Liver (tissue), 9 donors: ENCODE results near the gene BACH2. TPM values are rescaled to one million over a fixed set of nuclear protein-coding genes. Genes with fewer than 3 reads are reported as not detected.

Source experiments
- DNase-seq: peaks from one replicate; pipeline ENCODE4 v3.0.0-alpha.2; 2017; ENCODE audit warnings: low spot score
- H3K27ac ChIP-seq, 2 donors: one replicate each; pipeline ENCODE4 v1.7.0; 2013; ENCODE audit warnings: inconsistent platforms in 2 of 2, low read length in 2 of 2, control low read depth in 1 of 2, low read depth in 1 of 2, mild to moderate bottlenecking in 1 of 2
- H3K27me3 ChIP-seq, 4 donors: one replicate each; pipeline versions ENCODE4 v1.6.1 to v1.7.0; 2013; ENCODE audit warnings: low read length in 3 of 4, inconsistent platforms in 1 of 4, mild to moderate bottlenecking in 1 of 4, moderate library complexity in 1 of 4; ENCODE audit not compliant: control insufficient read depth in 4 of 4, insufficient read depth in 4 of 4
- H3K36me3 ChIP-seq, 4 donors: one replicate each; pipeline versions ENCODE4 v1.6.1 to v1.7.0; 2013; ENCODE audit warnings: low read length in 3 of 4, mild to moderate bottlenecking in 3 of 4, low read depth in 1 of 4, moderate library complexity in 1 of 4; ENCODE audit not compliant: control insufficient read depth in 4 of 4, insufficient read depth in 3 of 4
- H3K4me1 ChIP-seq, 4 donors: one replicate each; pipeline versions ENCODE4 v1.6.1 to v1.7.0; 2013; ENCODE audit warnings: low read length in 3 of 4, mild to moderate bottlenecking in 3 of 4, moderate library complexity in 1 of 4; ENCODE audit not compliant: control insufficient read depth in 4 of 4, insufficient read depth in 4 of 4
- H3K4me3 ChIP-seq, 3 donors: one replicate each; pipeline versions ENCODE4 v1.6.1 to v1.7.0; 2013; ENCODE audit warnings: low read length in 3 of 3, control low read depth in 1 of 3, low read depth in 1 of 3, mild to moderate bottlenecking in 1 of 3
- H3K9ac ChIP-seq, 2 donors: one replicate each; pipeline ENCODE4 v1.7.0; 2013; ENCODE audit warnings: low read length in 2 of 2, mild to moderate bottlenecking in 2 of 2, moderate library complexity in 2 of 2, control low read depth in 1 of 2, low read depth in 1 of 2
- H3K9me3 ChIP-seq, 4 donors: one replicate each; pipeline versions ENCODE4 v1.6.1 to v1.7.0; 2013; ENCODE audit warnings: low read length in 3 of 4; ENCODE audit not compliant: control insufficient read depth in 4 of 4
- ATF3 ChIP-seq: IDR thresholded peaks from 2 replicates; pipeline ENCODE4 v1.6.1; 2016; ENCODE audit warnings: antibody characterized with exemption
- EGR1 ChIP-seq, 2 donors: IDR thresholded peaks; 2 replicates each; pipeline ENCODE4 v1.6.1; 2016 to 2018; ENCODE audit warnings: antibody characterized with exemption in 2 of 2, low read depth in 2 of 2
- FOXA2 ChIP-seq: IDR thresholded peaks from 2 replicates; pipeline ENCODE4 v1.6.1; 2016; ENCODE audit warnings: antibody characterized with exemption
- GABPA ChIP-seq, 2 donors: IDR thresholded peaks in 1 of 2; conservative IDR thresholded peaks in 1 of 2; 2 replicates each; pipeline ENCODE4 v1.6.1; 2016; ENCODE audit warnings: antibody characterized with exemption in 2 of 2, mild to moderate bottlenecking in 1 of 2, moderate library complexity in 1 of 2
- HNF4A ChIP-seq, 2 donors: conservative IDR thresholded peaks; 2 replicates each; pipeline ENCODE4 v1.6.1; 2016; ENCODE audit warnings: antibody characterized with exemption in 2 of 2, mild to moderate bottlenecking in 2 of 2
- JUND ChIP-seq, 2 donors: IDR thresholded peaks; 2 replicates each; pipeline ENCODE4 v1.6.1; 2016; ENCODE audit warnings: antibody characterized with exemption in 2 of 2
- NR2F2 ChIP-seq: IDR thresholded peaks from 2 replicates; pipeline ENCODE4 v1.6.1; 2016; ENCODE audit warnings: antibody characterized with exemption
- RAD21 ChIP-seq, 2 donors: IDR thresholded peaks; 2 replicates each; pipeline ENCODE4 v1.6.1; 2016; ENCODE audit warnings: antibody characterized with exemption in 2 of 2, mild to moderate bottlenecking in 2 of 2
- REST ChIP-seq: IDR thresholded peaks from 2 replicates; pipeline ENCODE4 v1.6.1; 2016; ENCODE audit warnings: antibody characterized with exemption, mild to moderate bottlenecking
- RXRA ChIP-seq, 2 donors: IDR thresholded peaks; 2 replicates each; pipeline ENCODE4 v1.6.1; 2017 to 2018; ENCODE audit warnings: antibody characterized with exemption in 2 of 2, mild to moderate bottlenecking in 1 of 2
- SP1 ChIP-seq: IDR thresholded peaks from 2 replicates; pipeline ENCODE4 v1.6.1; 2018; ENCODE audit warnings: antibody characterized with exemption, mild to moderate bottlenecking
- TAF1 ChIP-seq: conservative IDR thresholded peaks from 2 replicates; pipeline ENCODE4 v1.6.1; 2016; ENCODE audit warnings: antibody characterized with exemption, mild to moderate bottlenecking
- YY1 ChIP-seq: IDR thresholded peaks from 2 replicates; pipeline ENCODE4 v1.6.1; 2016; ENCODE audit warnings: antibody characterized with exemption, mild to moderate bottlenecking
- WGBS: extraction: QIAGEN DNeasy Blood & Tissue Kit; methylation state at CpG from one replicate; pipeline ENCODE4 v1.1.7; 2013; 5-methylcytosine and 5-hydroxymethylcytosine counted together
- polyA plus RNA-seq, 2 donors: library from polyadenylated mRNA; stranded (reverse) in 1 of 2; unstranded in 1 of 2; fragments of 200-250 nt in 1 of 2; fragments of >200 nt in 1 of 2; fragmentation: Nextera tagmentation in 1 of 2; extraction: Ambion mirVana in 1 of 2; gene quantifications; one replicate each; pipeline versions ENCODE4 v1.2.1 to v1.2.3, GENCODE V29; 2013 to 2015
- total RNA-seq, 2 donors: library from RNA; depleted of rRNA; stranded (reverse); fragments of >200 nt; gene quantifications; one replicate each; pipeline ENCODE4 v1.2.3, GENCODE V29; 2014
- TF ChIP-seq, protein P1 (sequence below): fragments of 150-350 bp; IDR thresholded peaks from 2 replicates; pipeline ENCODE4 v1.5.1; 2017; ENCODE audit warnings: improper control_type of control experiment, low read depth, low read length; ENCODE audit not compliant: missing input control
- TF ChIP-seq, protein P2 (sequence below): IDR thresholded peaks from 2 replicates; pipeline ENCODE4 v1.6.1; 2016; ENCODE audit warnings: antibody characterized with exemption
- donor health status: healthy.
- donor health status: healthy.
- donor health status: healthy.
- donor health status: healthy.
- donor health status: healthy.

Gene BACH2
- total and polyA plus RNA-seq, 4 donors = 1.9 to 3.7 (median 1.9) TPM

DNA sequence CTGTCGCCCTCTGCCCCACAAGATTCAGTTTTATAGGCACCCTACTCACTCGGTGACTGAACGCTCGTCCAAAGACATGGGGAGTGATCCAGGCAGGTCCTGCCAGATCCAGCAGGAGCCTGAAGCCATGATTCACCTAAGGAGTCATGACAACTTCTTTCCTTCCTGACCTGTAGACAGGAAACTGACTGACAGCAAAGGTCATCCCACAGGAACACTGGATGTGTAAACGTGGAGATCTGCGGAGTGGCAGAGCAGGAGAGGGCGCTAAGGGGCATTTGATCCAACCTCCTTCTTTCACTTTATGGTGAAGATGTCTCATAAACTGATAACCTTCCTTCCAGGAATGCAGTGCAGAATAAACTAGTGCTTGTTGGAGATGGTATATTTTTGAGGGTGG, 210.1 kb downstream of the BACH2 start:
- TF ChIP-seq TAF1 (no peak), SP1 (no peak), EGR1 (IDR thresholded peaks at IDR 0.05; ENCODE audit: low read depth in 2 of 2) (no peak), RXRA (IDR thresholded peaks at IDR 0.05) (no peak), JUND (IDR thresholded peaks at IDR 0.05) (no peak), REST (no peak), RAD21 (IDR thresholded peaks at IDR 0.05) (no peak)
- no peak overlapping the region for H3K27ac ChIP-seq
- H3K27me3 ChIP-seq = no peaks in the 10 kb centered on the region
- H3K9me3 ChIP-seq = no peaks in the 10 kb centered on the region
- no peaks in the 10 kb centered on the region for H3K4me1 ChIP-seq
- no peak overlapping the region for H3K4me3 ChIP-seq
- H3K36me3 ChIP-seq = peaks cover 0 to 2% (median 0%) of the 10 kb centered on the region in 4 donors
- no peak for DNase-seq
- 91% methylated on average over 7 of the region's 7 CpGs for WGBS
- no peak overlapping the region for H3K9ac ChIP-seq

DNA sequence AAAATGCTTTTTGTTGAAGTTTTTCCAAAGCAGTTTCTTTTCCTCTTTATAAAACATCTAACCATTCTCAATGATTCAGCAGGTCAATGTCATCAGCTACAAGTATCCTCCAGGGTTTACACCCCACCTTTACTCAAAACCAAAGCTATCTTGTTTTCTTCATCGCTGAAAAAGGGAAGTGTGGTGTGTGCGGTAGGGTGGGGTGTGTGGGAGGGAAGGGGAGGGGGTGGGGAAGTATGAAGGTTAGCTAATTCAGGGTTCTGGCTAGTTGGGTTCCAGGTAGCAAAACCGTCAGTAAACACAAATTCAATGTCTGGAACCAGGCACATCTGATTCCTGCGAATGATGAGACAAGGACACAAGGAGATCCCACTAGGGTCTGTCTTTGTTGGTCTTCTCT, 212.8 kb downstream of the BACH2 start:
- Histone ChIP-seq H3K27me3 (no peaks in the 10 kb centered on the region), H3K4me3 (no peak overlapping the region), H3K36me3 (peaks cover 0 to 2% (median 0%) of the 10 kb centered on the region in 4 donors), H3K27ac (no peak overlapping the region), H3K4me1 (no peaks in the 10 kb centered on the region), H3K9me3 (no peaks in the 10 kb centered on the region), H3K9ac (no peak overlapping the region)
- no peak for TF ChIP-seq NR2F2
- no peak for TF ChIP-seq RAD21 (IDR thresholded peaks at IDR 0.05)
- TF ChIP-seq, protein P1, sequence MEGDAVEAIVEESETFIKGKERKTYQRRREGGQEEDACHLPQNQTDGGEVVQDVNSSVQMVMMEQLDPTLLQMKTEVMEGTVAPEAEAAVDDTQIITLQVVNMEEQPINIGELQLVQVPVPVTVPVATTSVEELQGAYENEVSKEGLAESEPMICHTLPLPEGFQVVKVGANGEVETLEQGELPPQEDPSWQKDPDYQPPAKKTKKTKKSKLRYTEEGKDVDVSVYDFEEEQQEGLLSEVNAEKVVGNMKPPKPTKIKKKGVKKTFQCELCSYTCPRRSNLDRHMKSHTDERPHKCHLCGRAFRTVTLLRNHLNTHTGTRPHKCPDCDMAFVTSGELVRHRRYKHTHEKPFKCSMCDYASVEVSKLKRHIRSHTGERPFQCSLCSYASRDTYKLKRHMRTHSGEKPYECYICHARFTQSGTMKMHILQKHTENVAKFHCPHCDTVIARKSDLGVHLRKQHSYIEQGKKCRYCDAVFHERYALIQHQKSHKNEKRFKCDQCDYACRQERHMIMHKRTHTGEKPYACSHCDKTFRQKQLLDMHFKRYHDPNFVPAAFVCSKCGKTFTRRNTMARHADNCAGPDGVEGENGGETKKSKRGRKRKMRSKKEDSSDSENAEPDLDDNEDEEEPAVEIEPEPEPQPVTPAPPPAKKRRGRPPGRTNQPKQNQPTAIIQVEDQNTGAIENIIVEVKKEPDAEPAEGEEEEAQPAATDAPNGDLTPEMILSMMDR = no peak
- no peak for TF ChIP-seq SP1
- no peak for TF ChIP-seq RXRA (IDR thresholded peaks at IDR 0.05)
- TF ChIP-seq YY1 = no peak
- TF ChIP-seq TAF1 = no peak
- no peak for TF ChIP-seq GABPA (IDR thresholded peaks at IDR 0.05 in 1 of 2, conservative IDR thresholded peaks at IDR 0.05 in 1 of 2)
- no peak for TF ChIP-seq JUND (IDR thresholded peaks at IDR 0.05)
- no peak for TF ChIP-seq FOXA2
- TF ChIP-seq, protein P2, sequence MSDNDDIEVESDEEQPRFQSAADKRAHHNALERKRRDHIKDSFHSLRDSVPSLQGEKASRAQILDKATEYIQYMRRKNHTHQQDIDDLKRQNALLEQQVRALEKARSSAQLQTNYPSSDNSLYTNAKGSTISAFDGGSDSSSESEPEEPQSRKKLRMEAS = no peak
- no peak for TF ChIP-seq HNF4A (conservative IDR thresholded peaks at IDR 0.05)
- TF ChIP-seq ATF3 = no peak
- DNase-seq = no peak
- 83% methylated on average over 4 of the region's 4 CpGs for WGBS
